Fibroblast of gingiva (primary cell): ENCODE results near the gene PPM1E.

ENCODE experiments used
- DNase-seq: peaks from one replicate; pipeline ENCODE4 v3.0.0-alpha.2; 2011; ENCODE audit warnings: low read depth

Gene PPM1E

DNA sequence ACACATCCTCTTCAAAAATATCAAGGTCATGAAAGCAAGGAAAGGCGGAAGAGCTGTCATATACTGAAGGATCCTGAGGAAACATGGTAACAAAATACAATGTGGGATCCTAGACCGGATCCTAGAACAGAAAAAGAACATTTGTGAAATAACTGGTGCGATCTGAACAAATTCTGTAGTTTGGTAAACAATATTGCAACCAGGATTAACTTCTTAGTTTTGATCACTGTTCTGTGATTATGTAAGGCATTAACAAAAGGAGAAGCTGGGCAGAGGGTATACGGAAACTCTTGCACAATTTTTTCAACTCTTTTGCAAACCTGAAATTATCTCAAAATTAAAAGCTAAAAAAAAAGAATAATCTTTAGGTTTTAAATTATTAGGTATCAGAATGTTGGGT is 241.3 kb downstream of the PPM1E start:
- no peak for DNase-seq

DNA sequence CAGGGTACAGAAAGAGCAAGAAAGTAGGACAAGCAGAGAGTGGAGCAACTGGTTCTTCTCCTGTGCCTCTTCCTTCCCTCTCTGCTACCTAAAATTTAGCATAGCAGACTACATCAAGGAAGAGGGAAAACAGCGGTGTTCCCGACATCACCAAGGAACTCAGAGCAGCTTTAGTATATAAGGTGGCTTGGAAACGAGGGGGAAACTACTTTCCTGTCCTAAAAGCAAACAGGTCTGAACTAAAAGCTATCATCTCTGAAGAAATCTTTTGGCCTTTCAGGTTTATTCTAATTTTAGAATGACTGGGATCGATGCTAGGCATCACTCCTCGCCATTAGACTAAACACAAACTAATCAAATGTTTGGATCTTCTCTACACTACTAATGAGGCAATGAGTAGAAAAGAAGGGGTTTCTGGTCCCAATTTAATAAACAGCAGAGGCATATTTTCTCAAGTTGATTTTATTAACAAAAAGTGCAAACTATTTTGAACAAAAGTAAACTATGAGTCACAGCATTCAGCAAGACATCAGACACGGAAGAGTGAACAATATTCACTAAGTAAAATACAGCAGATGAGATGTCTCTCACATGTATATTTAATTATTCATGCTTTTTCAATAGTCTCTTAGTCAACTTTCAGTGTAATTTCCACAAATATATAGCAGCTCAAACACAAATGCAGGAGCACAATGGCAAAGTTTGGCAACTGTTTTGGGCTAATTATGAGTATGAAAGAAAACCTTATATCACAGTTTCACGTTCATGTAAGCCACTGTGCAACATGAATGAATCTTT is 242.3 kb downstream of the PPM1E start:
- DNase-seq = no peak

DNA sequence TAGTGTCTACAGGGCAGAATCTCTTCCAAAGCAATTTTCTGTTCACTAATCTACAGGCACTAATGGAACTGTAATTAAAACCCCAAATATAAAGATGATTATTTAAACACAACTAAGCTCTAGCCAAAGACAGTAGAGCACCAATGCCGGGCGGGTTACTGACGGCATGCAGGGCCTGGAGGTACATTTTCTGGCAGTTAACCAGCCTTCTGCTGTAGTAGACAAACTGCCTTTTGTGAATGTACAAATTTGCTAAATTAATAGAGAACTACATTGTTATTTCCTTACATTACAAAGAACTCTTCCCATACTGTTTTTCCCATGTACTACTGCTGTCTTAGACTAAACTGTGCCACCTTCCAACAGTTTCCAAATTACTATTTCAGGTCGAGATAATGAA is 243.2 kb downstream of the PPM1E start:
- no peak for DNase-seq

DNA sequence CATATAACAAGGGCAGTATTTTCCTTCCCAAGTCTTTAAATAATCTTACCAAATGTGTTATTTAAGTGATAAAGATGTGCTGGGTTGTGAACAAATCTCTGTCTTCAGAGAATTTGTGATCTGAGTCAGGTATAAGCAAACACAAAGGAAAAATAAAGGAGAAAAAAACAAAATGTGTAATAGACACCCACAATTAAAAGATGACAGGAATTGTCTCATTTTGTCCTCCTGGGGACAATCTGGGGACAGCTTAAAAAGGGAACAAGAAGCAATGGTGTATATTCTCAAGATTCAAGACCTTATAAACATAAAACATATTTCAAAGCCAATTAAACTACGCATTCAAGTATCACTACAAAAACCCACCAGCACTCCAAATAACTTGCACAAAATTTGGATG is 243.8 kb downstream of the PPM1E start:
- no peak for DNase-seq

DNA sequence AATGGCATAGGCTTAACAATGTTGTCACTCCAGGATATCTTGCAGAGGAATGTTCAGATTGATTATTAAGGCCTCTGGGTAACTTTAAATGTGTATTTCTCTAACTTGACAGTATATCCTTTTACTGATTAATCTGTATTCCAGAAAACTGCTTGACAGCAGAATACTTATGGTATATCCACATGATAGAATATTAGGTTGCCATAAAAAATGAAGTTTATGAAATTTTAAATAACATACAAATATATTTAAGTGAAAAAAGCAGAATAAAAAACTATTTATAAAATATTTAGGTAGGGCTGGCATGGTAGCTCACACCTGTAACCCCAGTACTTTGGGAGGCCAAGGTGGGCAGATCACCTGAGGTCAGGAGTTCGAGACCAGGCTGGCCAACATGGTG is 244.4 kb downstream of the PPM1E start:
- no peak for DNase-seq

DNA sequence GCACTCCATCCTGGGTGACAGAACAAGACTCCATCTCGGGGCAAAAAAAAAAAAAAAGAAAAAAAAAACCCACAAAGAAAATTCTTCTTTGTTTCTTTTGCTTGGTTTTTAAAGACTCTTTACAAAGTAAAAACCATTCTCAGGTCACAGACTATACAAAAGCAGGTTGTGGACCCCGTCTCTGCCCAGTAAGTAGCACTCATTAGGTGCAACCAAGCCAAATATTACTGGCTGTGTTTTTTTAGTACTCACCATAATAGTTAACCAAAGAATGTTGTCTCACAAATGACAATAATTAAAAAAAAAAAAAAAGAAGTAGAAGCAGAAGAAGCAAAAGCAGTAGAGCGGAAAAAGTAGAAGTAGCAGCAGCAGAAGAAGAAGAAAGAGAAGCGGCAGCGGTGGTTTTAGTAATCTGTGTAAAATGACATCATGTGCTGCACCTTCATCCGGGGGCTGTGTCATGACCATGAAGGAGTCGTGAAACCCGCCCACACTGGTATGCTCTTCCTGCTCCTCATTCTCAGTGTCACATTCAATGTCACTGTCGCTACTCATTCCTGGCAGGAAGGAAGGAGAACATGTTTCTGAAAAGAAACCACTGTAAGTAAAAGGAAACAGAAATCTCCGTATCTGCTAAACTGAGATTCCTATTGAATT is 245.6 kb downstream of the PPM1E start:
- peak; percentile 23 for DNase-seq

DNA sequence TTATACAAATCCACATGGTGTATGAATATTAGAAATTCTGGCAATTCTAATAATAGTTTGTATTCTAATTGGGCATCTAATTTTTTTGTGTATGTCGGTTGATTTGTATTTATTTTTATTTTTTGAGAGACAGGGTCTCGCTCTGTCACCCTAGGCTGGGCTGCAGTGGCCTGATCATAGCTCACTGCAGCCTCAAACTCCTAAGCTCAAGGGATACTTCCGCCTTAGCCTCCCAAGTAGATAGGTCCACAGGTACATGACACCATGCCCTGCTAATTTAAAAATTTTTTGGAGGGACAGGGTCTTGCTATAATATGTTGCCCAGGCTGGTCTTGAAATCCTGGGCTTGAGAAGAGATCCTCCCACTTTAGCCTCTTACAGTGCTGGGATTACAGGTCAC is 246.5 kb downstream of the PPM1E start:
- no peak for DNase-seq

DNA sequence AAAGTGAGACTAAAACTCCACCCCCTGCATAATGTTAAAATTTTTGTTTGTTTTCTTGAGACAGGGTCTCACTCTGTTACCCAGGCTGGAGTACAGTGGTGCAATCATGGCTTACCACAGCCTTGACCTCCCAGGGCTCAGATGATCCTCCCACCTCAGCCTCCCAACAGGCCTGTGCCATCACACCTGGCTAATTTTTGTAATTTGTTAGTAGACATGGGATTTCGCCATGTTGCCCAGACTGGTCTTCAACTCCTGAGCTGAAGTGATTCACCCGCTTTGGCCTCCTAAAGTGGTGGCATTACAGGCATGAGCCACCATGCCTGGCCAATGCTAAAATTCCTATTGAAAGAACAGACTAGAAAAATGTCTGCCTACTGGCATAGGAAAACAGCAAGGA is 247.2 kb downstream of the PPM1E start:
- DNase-seq = no peak

DNA sequence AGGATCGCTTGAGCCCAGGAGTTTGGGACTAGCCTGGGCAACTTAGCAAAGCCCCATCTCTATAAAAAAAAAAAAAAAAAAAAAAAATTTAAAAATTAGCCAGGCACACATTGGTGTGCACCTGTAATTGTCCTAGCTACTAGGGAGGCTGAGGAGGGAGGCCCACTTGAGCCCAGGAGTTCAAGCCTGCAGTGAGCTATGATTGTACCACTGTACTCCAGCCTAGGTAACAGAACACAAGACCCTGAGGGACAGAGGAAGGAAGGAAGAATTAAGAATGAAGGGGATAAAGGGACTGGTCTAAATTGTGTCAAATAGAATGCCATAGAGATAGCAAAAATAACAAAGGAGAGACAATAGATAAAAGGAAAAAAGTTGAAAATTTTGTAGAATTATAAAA is 248.2 kb downstream of the PPM1E start:
- DNase-seq = no peak

DNA sequence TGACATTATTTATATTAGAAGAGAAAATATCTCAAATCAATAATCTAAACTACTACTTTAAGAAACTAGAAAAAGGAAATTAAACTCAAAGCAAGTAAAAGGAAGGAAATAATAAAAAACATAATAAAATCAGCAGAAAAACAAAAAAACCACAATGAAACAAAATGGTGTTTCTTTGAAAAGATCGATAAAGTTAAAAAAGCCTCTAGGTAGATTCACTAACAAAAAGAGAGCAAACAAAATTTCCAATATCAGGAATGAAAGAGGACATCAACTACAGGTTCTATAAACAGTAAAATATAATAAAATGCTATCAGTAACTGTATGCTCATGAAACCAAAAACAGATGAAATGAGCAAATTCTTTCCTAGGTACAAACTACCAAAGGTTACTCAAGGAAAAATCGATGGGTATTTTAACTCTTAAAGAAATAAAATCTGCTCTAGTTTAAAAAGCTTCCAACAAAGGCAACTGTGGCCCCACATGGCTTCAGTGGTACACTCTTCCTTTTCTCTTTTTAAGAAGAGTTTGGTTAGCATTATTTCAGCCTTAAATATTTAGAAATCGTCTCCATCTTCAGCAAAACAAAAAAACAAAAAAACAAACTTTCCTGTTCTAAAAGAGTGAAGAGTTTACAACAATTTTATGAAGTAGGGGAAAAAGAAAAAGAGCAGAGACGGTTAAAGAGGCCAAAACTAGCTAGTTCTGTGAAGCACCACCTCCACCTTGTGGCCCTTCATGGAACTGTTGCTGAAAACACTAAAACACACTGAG is 248.9 kb downstream of the PPM1E start:
- DNase-seq = peak; percentile 30

DNA sequence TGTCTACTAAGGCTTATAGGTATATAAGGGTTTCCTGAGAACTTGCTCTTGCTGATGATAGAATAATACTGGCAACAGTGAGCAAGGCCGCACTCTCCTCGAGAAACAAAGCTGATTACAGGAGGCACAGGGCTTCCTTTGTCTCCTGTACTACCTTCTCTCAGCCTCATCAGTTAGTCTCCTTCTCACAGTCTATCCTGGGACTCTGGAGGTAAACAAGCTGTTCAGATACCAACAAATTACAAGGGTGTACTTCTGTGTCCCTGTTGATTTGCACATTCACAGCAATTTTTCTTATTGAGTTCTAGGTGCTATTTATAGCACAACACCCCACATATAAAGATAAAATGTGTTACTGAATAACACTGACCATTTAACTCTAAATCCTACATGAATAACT is 252.3 kb downstream of the PPM1E start:
- DNase-seq = no peak

DNA sequence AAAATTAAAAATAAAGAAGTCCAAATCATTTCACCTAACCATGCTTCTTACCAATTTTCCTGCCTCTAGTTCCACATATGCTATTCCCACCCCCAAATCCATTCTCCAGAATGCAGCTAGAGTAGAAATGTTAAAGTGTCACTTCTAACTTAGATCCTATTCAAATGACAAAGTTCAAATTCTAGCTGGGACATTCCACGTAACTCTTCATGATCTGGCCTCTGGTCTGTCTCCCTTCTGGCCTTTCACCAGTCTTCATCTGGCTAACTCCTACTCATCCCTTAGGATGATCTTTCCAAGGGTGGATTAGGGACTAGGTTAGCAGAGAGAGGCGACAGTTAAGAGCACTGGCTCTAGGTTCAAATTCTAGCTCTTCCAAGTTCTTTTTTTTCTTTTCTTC is 253.1 kb downstream of the PPM1E start:
- no peak for DNase-seq

DNA sequence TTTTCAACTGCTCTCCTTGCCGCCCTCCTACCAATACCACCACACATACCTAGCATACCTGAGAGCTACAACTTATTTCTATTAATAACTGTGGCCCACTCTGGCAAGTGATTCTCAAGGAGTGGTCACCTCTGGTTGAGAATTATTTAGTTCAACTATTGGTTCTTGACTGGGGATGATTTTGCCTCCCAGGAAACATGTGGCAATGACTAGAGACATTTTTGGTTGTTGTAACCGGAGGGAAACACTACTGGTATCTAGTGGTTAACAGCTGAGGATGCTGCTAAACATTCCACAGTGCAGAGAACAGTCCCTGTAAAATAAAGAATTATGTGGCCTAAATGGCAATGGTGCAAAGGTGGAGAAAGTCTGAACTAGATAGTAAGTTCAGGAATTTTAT is 254.4 kb downstream of the PPM1E start:
- no peak for DNase-seq

DNA sequence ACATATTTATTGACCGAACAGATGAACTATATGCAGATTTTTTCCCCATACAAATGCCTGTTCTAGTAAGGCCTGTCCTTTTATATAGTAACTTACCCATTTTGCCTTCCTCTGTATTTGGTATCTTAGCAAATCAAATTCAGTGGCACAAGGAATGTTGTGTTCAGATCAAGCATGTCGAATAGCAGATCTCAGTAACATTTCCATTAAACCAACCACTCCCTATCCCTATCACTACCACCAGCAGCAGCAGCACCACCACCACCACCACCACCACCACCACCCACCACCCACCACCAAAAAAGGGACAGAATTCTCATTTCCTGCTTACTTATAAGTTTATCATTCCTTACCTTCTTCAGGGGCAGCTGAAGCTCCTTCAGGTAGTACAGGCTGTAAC is 256.3 kb downstream of the PPM1E start:
- DNase-seq = no peak

DNA sequence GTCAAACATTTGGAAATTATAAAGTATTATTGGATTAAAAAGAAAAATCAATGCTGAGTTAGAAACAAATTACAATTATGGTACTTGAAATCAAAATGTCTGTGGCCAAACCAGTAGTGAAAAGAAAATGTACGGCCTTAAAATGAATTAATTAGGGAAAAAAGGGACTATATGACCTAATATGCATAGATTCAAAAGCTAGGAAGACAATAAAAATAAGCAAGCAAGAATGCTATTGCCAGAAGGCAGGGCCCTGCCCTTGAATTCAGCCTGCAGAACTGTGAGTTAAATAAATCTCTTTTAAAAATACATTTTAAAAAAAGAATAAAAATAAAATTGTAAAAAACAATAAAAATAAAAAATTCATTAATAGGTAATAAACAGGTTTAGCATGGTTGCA is 262.4 kb downstream of the PPM1E start:
- no peak for DNase-seq

DNA sequence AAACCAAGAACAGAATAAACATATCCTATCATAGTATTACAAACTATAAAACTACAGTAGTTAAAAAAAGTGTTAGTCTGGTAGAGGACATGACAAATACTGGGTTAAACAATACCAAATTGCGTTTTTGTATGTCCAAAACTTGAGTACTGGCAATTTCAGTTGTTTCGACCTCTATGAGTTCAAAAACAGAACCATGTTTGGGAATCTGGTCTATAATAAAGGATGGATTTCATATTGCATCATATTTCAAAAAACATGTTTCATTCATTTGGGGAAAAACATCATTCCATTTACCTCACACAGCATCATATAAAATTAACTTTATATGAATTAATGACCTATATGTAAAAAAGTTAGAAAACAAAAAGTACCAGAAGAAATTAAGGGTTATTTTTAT is 269.3 kb downstream of the PPM1E start:
- no peak for DNase-seq

DNA sequence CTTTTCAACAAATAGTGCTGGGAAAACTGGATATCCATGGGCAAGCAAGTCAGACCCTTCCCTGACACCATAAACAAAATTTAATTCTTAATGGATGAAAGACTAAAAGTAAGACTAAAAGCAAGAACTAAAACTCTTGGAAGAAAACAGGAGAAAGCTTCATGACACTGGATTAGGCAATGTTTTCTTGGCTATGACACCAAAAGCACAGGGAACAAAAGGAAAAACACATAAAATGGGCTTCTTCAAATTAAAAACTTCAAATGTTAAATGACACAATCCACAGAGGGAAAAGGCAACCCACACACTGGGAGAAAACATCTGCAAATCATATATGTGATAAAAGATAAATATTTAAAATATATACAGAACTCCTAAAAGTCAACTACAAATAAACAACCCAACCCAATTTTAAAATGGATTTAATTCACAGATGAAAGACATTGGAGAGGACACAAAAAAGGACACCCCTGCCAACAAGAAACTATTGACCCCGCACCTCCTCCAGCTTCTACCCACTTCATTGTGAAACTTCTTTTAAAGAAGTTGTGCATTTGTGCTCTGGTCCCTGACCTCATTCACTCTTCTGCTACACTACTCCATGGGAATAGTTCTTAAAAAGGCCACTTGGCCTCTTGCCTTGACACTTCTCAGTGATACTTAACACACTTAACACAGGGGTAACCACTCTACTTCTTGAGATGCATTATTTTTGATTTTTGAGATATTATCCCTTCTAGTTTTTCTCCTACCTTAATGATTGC is 270.7 kb downstream of the PPM1E start:
- DNase-seq = peak; percentile 41

DNA sequence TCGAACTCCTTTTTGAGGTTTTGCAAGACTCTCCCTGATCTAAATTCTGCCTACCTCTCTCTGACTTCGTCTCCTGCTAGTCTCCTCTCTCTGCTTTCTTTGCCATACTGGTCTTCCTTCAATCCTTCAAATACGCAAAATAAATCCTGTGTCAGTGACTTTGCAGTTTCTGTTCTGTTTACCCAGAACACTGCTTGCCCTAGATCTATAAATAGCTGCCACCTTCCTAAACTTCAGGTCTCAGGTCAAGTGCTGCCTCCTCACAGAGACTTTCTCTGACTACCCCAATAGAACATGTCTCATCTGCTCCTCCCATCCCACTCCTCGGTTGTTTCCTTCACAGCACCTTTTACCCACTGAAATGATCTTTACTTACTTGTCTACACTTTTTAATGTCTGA is 272.1 kb downstream of the PPM1E start:
- no peak for DNase-seq

DNA sequence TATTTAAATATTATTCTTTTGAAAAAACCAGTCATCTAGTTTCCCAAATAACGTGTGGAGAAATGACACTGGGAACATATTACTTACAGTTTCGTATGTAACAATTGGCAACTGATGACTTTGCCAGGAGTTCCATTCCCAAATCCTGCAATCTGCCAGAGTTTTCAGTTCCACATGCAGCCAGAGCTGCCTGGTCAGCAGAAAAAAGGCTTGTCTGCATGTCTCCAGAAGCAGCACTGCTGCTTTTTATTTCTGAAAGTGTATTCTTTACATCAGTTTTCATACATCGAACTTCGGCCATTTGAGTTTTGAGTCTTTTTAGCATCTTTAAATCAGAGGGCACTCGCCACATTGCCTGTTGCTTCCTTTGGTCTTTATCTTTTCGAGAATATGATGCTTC is 272.7 kb downstream of the PPM1E start:
- no peak for DNase-seq

DNA sequence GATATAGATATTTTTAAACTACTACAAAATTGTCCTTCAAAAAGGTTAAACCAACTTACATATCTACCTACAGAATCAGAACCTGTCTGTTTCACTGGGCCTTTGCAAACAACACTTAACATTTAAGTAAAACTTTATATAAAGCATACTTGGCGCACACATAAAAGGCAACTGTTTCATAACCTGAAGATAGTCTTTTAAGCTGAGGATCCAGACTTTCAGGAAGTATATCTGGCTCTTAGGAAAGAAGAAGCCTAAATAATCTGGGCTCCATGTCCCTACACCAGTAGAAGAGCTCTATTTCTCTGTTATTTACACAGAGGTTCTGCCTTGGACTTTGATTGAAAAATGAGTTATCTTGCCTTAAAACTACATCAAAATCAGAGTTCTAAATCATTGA is 275.2 kb downstream of the PPM1E start:
- no peak for DNase-seq
